ENCODE measurements around the gene PELI3.
"Not testable (repeated sequence)": the region's sequence is repeated elsewhere in the genome, so short reads cannot be mapped to it uniquely, and the experiment has no call there.

PELI3 gene

GRCh38 chr11:66428933-66429332 lies 37.8 kb upstream of the PELI3 start:
- Histone ChIP-seq H3K27ac (ENCODE audit: poor library complexity, severe bottlenecking) (no peak overlapping the region), H3K27me3 (ENCODE audit: insufficient read depth, poor library complexity, severe bottlenecking) (no peaks in the 10 kb centered on the region), H3K9me3 (ENCODE audit: severe bottlenecking) (no peaks in the 10 kb centered on the region), H3K4me1 (ENCODE audit: insufficient read depth, poor library complexity, severe bottlenecking) (no peaks in the 10 kb centered on the region), H3K36me3 (ENCODE audit: low read depth) (no peaks in the 10 kb centered on the region), H3K4me3 (ENCODE audit: severe bottlenecking) (no peak overlapping the region)
- TF ChIP-seq, protein P1, sequence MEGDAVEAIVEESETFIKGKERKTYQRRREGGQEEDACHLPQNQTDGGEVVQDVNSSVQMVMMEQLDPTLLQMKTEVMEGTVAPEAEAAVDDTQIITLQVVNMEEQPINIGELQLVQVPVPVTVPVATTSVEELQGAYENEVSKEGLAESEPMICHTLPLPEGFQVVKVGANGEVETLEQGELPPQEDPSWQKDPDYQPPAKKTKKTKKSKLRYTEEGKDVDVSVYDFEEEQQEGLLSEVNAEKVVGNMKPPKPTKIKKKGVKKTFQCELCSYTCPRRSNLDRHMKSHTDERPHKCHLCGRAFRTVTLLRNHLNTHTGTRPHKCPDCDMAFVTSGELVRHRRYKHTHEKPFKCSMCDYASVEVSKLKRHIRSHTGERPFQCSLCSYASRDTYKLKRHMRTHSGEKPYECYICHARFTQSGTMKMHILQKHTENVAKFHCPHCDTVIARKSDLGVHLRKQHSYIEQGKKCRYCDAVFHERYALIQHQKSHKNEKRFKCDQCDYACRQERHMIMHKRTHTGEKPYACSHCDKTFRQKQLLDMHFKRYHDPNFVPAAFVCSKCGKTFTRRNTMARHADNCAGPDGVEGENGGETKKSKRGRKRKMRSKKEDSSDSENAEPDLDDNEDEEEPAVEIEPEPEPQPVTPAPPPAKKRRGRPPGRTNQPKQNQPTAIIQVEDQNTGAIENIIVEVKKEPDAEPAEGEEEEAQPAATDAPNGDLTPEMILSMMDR (IDR thresholded peaks at IDR 0.05; ENCODE audit: poor library complexity, severe bottlenecking): no peak
- no peak for ATAC-seq (ENCODE audit: low read depth)
- no peak for DNase-seq (ENCODE audit: low spot score)

GRCh38 chr11:66429983-66430602 lies 36.6 kb upstream of the PELI3 start:
- DNase-seq (ENCODE audit: low spot score): no peak
- Histone ChIP-seq H3K27ac (ENCODE audit: poor library complexity, severe bottlenecking) (no peak overlapping the region), H3K27me3 (ENCODE audit: insufficient read depth, poor library complexity, severe bottlenecking) (no peaks in the 10 kb centered on the region), H3K9me3 (ENCODE audit: severe bottlenecking) (no peaks in the 10 kb centered on the region), H3K36me3 (ENCODE audit: low read depth) (peaks cover 5% of the 10 kb centered on the region), H3K4me3 (ENCODE audit: severe bottlenecking) (no peak overlapping the region), H3K4me1 (ENCODE audit: insufficient read depth, poor library complexity, severe bottlenecking) (no peaks in the 10 kb centered on the region)
- TF ChIP-seq, protein P1 (IDR thresholded peaks at IDR 0.05; ENCODE audit: poor library complexity, severe bottlenecking): peak; percentile 86
- peak; percentile 64; the same call in 1 of the 3 replicates for ATAC-seq (ENCODE audit: low read depth)

DNA sequence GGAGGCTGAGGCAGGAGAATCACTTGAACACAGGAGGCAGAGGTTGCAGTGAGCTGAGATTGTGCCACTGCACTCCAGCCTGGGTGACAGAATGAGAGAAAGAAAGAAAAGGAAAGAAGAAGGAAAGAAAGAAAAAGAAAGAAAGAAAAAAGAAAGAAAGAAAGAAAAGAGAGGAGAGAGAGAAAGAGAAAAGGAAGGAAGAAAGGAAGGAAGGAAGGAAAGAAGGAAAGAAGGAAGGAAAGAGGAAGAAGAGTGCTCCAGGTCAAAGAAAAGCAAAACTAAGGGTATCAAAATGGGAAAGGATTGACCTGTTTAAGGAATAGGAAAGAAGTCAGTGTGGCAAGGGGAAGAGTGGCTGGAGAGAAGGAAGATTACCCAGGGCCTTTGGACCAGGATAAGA lies 35.4 kb upstream of the PELI3 start:
- not testable (repeated sequence) for DNase-seq (ENCODE audit: low spot score); H3K9me3 ChIP-seq (ENCODE audit: severe bottlenecking); H3K4me1 ChIP-seq (ENCODE audit: insufficient read depth, poor library complexity, severe bottlenecking); H3K27me3 ChIP-seq (ENCODE audit: insufficient read depth, poor library complexity, severe bottlenecking); H3K27ac ChIP-seq (ENCODE audit: poor library complexity, severe bottlenecking); ATAC-seq (ENCODE audit: low read depth); H3K4me3 ChIP-seq (ENCODE audit: severe bottlenecking)
- peaks cover 17% of the 10 kb centered on the region for H3K36me3 ChIP-seq (ENCODE audit: low read depth)

GRCh38 chr11:66431871-66432329 lies 34.8 kb upstream of the PELI3 start:
- DNase-seq (ENCODE audit: low spot score); H3K9me3 ChIP-seq (ENCODE audit: severe bottlenecking); H3K4me3 ChIP-seq (ENCODE audit: severe bottlenecking); H3K4me1 ChIP-seq (ENCODE audit: insufficient read depth, poor library complexity, severe bottlenecking); H3K27me3 ChIP-seq (ENCODE audit: insufficient read depth, poor library complexity, severe bottlenecking); H3K27ac ChIP-seq (ENCODE audit: poor library complexity, severe bottlenecking): not testable (repeated sequence)
- peak; percentile 48; the same call in 1 of the 3 replicates for ATAC-seq (ENCODE audit: low read depth)
- H3K36me3 ChIP-seq (ENCODE audit: low read depth): peaks cover 23% of the 10 kb centered on the region

DNA sequence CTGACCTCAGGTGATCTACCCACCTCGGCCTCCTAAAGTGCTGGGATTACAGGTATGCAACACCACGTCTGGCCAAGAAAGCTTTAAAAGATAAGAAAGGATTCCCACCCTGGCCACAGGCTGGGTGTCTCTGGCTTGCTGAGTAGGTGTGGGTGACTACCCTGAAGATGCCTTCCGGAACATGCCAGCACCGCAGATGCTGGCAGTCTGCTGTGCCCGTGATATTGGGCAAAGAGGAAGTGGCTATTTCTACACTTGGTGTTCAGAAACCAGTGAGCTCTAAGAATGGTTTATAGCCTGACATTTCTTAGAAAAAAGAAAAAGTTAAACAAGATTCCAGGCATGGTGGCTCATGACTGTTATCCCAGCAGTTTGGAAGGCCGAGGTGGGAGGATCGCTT lies 34.1 kb upstream of the PELI3 start:
- TF ChIP-seq, protein P1 (IDR thresholded peaks at IDR 0.05; ENCODE audit: poor library complexity, severe bottlenecking): no peak
- DNase-seq (ENCODE audit: low spot score) (no peak), ATAC-seq (ENCODE audit: low read depth) (no peak)
- no peaks in the 10 kb centered on the region for H3K4me1 ChIP-seq (ENCODE audit: insufficient read depth, poor library complexity, severe bottlenecking)
- H3K27me3 ChIP-seq (ENCODE audit: insufficient read depth, poor library complexity, severe bottlenecking): no peaks in the 10 kb centered on the region
- no peak overlapping the region for H3K27ac ChIP-seq (ENCODE audit: poor library complexity, severe bottlenecking)
- no peaks in the 10 kb centered on the region for H3K9me3 ChIP-seq (ENCODE audit: severe bottlenecking)
- peaks cover 29% of the 10 kb centered on the region for H3K36me3 ChIP-seq (ENCODE audit: low read depth)
- no peak overlapping the region for H3K4me3 ChIP-seq (ENCODE audit: severe bottlenecking)

DNA sequence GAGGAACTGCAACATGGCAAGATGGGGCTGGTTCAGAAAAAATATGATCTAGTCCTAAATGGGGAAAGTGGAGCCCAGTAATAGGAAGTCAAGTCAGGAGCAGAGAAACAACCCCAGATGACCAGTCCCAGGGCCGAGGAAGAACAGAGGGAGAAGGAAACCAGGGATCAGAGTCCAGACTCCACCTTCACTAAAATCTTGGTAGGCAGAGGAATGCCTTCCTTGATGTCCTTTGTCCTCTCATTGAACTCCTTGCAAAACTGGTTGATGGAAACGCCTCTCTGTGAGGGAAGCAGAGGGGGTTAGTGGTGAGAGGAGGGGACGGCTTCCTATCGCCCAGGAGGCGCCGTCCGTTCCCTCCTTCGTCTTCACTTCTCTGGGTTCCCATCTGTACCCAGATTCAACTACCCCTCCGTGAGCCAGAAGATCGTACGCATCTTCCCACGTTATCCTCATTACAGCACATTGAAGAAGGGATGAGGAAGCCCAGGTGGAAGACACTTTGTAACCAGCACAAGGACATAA lies 28.7 kb upstream of the PELI3 start:
- H3K4me3 ChIP-seq (ENCODE audit: severe bottlenecking): peak overlapping the region; percentile 81

More for the DNA sequence above, 28.7 kb upstream of the PELI3 start:
- TF ChIP-seq, protein P1 (IDR thresholded peaks at IDR 0.05; ENCODE audit: poor library complexity, severe bottlenecking): no peak
- Histone ChIP-seq H3K27ac (ENCODE audit: poor library complexity, severe bottlenecking) (peak overlapping the region; percentile 40), H3K27me3 (ENCODE audit: insufficient read depth, poor library complexity, severe bottlenecking) (no peaks in the 10 kb centered on the region), H3K4me1 (ENCODE audit: insufficient read depth, poor library complexity, severe bottlenecking) (peaks cover under 1% of the 10 kb centered on the region), H3K9me3 (ENCODE audit: severe bottlenecking) (no peaks in the 10 kb centered on the region), H3K36me3 (ENCODE audit: low read depth) (peaks cover 29% of the 10 kb centered on the region)
- DNase-seq (ENCODE audit: low spot score) (no peak), ATAC-seq (ENCODE audit: low read depth) (no peak)

Measured in RWPE2 (cell line).